Muscle of arm (tissue), 14 donors: ENCODE results near the gene FUT2. TPM values are rescaled to one million over a fixed set of nuclear protein-coding genes. Genes with fewer than 3 reads are reported as not detected.
"Not testable (repeated sequence)": the region's sequence is repeated elsewhere in the genome, so short reads cannot be mapped to it uniquely, and the experiment has no call there.

ENCODE experiments used
- DNase-seq: peaks from one replicate; pipeline ENCODE4 v3.0.0-alpha.2; 2013
- long read RNA-seq, 11 donors: transcript quantifications; one replicate each; lab custom pipeline, GENCODE V29; 2026
- polyA plus RNA-seq, 12 donors: library from polyadenylated mRNA; unstranded; fragments of 120-200 nt; gene quantifications; one replicate each; pipeline ENCODE4 v1.2.1, GENCODE V29; 2013; ENCODE audit not compliant: insufficient read length in 12 of 12

Gene FUT2
- polyA plus RNA-seq: 1 to 10 TPM in 1 of 12 donors, under 1 TPM in 9, not detected in 2; 0.34 to 1.2 (median 0.73) TPM
- long read RNA-seq, donor 1, transcript FUT2-203 (2 exons, 312 nt): major isoform, 5 of 10 reads
- long read RNA-seq, donor 1, partial matches to known transcripts: 0 of 10 reads
- long read RNA-seq, donor 1, other reads (novel, unspliced or antisense): 0 of 10 reads
- long read RNA-seq, donor 2, partial matches to known transcripts: 44 of 53 reads
- long read RNA-seq, donor 2, other reads (novel, unspliced or antisense): 9 of 53 reads
- long read RNA-seq, donor 3, partial matches to known transcripts: 16 of 16 reads
- long read RNA-seq, donor 3, other reads (novel, unspliced or antisense): 0 of 16 reads
- long read RNA-seq, donor 4: 0 reads
- long read RNA-seq, donor 5: 0 reads
- long read RNA-seq, donor 6, partial matches to known transcripts: 0 of 5 reads
- long read RNA-seq, donor 6, other reads (novel, unspliced or antisense): 5 of 5 reads
- long read RNA-seq, donor 7: 0 reads
- long read RNA-seq, donor 8, partial matches to known transcripts: 103 of 129 reads
- long read RNA-seq, donor 8, other reads (novel, unspliced or antisense): 26 of 129 reads
- long read RNA-seq, donor 9: 0 reads
- long read RNA-seq, donor 10: 0 reads
- long read RNA-seq, donor 11, partial matches to known transcripts: 18 of 29 reads
- long read RNA-seq, donor 11, other reads (novel, unspliced or antisense): 11 of 29 reads

DNA sequence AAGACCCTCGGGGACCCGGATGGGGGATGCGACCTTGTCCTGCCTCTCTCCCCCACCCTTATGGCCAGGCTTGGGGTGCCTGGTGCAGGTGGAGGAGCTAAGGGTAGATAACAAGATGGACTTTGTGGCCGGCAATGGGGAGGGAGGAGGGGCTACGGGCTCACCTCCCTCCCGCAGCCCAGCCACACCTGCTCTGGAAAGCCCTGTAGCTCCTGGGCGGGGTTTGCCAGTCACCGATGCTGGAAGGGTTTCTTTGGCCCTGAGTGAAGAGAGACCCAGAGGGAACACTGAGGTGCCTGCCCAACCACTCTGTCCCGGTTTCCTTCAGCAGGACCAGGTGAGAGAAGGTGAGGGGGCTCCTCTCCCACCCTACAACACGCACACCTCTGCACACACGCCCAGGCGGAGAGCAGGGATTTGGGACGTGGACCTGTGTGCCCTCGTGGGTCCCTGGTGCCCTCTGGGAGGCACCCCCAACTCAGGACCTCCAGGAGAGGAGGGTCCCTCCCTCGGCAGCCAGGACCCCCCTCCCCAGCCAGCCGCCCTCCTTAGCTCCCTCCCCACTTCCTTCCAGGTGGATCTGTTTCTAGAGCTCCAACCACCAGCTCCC, at the start of gene FUT2:
TSS of gene FUT2 (plus strand) at position 229 of the 610 bp plus-strand sequence. CDS start 6,986 bp downstream, outside the sequence.
- no peak for DNase-seq

DNA sequence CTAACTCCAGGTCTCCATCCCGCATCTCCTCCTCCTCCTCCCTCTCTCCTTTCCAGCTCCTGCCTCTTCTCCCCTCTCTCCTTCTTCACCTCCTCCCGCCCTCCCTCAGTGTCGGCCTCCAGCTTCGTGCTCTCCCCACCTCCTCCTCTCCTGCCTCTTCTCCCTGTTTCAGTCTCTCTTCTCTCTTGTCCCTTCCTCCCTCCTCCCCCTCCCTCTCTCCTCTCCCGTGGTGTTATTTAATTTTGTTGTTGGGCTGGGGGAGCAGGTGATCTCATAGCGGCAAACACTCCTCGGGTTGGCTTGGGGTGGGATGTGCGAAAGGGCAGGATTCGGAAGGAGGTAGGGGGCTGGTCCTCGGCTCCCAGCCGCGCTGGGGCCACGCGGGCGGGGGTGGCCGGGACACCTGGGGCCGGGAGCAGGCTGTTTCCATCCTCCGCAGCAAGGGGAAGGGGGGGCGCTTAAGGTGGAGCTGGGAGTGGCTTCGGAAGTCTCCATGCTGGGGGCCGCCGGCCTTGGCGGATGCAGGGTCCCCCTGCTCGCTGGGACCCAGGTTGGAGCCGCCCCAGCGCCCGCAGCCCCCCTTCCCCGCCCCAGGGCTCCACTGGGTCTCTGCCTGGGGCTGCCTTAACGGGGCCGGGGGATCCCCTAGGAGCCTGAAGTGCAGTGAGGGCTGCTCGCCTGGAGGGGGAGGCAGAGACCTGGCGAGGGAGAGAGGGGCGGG, 49.6 kb upstream of the FUT2 start, which contains the start of gene CA11:
TSS of gene CA11 (minus strand) at position 187 of the 721 bp plus-strand sequence. CDS start 555 bp downstream, outside the sequence.
- DNase-seq: peak; percentile 92

DNA sequence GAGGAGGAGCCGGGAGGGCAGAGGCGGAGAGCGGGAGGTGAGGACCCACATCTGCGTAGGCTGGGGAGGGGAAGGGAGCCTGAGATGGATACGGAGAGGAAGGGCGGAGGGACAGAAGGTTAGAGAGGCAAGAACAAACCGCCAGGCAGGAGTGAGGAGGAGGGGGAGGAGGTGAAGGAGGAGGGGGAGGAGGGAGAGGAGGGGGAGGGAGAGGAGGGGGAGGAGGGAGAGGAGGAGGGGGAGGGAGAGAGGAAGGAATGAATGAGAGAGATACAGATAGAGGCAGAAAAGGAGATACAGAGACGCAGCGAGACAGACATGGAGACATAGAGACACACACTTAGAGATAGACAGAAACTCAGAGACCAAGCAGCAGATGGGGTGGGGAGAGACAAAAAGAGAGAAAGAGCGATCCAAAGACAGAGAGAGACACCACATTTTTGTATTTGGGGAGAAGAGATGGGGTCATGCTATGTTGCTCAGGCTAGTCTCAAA, 49.0 kb upstream of the FUT2 start:
- DNase-seq: no peak

DNA sequence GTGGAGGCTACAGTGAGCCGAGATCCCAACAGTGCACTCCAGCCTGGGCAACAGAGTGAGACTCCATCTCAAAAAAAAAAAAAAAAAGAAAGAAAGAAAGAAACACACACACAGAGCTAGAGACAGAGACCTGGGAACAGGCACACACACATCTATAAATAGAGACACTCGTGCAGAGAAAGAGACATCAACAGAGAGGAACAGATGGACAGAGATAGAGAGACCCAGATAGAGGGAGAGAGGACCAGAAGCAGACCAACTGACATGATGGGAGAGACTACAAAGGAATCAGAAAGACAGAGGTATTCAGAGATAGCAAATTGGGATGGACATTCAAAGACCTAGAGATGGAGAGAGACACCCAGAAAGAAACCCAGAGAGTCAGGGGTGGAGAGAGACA, 47.6 kb upstream of the FUT2 start:
- no peak for DNase-seq

DNA sequence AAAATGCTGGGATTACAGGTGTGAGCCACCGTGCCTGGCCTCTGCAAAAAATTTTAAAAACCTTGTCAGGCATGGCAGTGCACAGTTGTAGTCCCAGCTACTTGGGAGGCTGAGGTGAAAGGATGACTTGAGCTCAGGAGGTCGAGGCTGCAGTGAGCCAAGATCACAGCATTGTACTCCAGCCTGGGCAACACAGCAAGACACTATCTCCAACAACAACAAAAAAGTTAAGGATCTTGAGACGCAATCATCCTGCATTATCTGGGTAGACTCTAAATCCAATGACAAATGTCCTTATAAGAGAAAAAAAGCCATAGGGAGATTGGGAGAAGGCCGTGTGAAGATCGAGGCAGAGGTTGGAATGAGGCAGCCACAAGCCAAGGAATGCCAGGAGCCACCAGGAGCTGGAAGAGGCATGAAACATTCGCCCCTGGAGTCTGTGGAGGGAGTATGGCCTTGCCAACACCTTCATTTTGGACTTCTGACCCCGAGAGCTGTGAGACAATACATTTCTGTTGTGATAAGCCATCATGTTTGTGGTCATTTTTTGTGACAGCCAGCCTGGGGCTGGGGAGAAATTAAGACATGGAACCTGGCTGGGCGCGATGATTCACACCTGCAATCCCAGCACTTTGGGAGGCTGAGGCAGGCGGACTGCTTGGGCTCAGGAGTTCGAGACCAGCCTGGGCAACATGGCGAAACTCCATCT, 44.6 kb upstream of the FUT2 start:
- DNase-seq: no peak

DNA sequence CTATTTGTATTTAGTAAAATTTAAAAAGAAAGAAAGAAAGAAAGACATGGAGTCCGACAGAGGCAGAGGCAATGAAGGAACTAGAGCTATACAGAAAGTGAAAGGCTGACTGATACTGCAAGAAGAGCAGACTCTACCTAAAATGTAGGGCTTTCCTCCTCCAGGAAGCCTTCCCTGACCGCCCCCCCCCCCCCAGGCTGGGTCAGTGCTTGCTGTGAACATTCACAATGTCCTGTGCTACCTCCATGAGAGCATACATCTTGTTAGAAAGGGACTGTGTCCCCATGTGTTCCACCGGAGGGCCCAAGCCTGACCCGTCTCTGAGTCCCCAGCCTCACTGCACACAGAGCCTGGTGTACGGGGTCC, 44.1 kb upstream of the FUT2 start:
- DNase-seq: no peak

DNA sequence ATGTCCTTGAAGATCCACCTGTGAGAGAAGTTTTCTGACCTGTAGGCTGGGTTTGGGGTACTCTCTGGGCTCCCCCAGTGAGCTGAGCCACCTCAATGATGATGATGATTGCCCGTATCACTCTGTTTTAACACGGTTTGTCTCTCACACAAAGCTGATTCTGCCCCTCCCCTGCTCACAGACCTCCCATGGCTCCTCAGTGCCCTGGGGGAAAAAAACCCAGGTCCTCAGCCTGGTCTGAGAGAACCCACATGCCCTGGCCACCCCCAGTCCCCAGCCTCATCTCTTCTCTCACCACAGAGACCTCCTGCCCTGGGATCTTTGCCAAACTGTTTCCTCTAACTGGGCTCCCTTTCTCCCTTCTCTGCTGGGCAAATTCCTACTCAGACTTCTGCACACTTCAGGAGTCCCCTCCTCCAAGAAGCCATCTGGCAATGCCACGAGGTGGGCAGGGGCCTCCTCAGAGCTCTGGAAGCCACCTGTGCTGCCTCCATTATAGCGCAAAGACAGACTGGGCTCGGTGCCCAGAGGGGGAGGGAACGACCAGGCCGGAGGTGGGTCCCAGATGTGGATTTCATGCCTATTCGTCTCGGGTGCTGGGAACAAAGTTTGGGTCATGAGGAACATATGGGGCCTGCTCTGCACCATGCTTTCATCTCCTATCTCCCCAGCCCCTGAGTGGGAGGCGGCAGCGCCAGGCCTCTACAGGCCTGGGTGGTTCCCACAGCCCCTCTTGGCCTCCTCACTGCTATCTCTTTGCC, 41.3 kb upstream of the FUT2 start:
- no peak for DNase-seq

DNA sequence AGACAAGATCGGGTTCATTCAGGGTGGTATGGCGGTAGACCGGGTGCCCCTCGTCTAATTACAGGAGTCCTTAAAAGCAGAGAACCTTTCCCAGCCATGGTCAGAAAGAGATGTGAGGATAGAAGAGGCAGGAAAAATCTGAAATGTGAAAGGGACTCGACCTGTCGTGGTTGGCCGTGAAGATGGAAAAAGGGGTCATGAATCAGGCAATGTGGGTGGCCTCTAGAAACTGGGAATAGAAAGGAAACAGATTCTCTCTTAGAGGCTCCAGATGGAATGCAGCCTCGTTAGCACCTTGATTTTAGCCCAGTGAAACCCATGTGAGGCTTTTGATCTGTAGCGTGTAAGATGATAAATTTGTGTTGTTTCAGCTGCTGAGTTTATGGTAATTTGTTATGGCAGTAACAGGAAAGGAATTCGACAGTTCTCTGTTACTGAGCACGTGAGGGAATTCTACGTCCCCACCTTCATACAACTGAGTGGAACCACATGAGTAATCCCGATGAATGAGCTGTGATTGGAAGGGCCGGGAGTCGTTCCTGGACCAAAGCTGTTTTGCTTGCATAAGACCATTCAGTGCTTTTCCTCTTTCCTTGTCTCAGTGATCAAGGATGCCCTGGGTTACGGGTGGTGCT, 38.8 kb upstream of the FUT2 start:
- DNase-seq: no peak

DNA sequence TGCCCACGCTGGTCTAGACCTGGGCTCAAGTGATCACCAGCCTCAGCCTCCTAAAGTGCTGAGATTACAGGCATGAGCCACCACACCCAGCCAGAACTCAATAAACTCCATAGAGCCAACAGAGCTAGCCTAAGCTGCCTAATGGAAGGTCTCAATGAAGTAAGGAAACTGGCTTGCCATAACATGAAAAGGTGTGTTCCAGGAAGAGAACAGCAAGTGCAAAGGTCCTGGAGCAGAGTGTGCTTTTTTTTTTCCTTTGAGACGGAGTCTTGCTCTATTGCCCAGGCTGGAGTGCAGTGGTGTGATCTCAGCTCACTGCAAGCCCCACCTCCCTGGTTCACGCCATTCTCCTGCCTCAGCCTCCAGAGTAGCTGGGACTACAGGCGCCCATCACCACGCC, 37.9 kb upstream of the FUT2 start:
- DNase-seq: not testable (repeated sequence)

DNA sequence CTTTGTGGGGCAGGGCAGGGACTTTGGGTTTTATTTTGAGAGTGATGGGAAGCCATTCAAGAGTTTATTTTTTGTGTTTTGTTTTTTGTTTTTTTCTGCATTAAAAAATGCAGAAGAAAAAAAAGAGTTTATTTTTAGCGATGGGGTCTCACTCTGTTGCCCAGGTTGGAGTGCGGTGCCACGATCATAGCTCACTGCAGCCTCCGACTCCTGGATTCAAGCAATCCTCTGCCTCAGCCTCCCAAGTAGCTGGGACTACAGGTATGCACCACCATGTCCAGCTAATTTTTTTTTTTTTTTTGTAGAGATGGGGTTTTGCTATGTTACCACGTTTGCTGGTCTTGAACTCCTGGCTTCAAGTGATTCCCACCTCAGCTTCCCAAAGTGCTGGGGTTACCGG, 37.3 kb upstream of the FUT2 start:
- no peak for DNase-seq

DNA sequence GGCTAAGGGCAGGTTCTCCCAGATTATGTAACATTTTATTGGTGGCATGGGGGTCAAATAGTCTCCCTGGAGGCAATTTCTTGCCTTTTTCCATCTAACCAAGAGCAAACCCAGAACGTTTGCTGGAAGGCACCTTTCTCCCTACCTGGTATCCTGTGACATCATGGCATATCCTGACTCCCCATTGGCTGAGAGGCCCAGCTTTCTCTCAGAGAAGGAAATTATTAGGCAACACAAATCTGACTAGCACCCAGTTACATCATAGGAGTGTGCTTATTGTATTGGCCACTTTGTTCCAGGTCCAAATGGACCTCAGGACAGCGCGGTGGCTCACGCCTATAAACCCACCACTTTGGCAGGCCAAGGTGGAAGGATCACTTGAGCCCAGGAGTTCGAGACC, 36.0 kb upstream of the FUT2 start:
- DNase-seq: no peak

DNA sequence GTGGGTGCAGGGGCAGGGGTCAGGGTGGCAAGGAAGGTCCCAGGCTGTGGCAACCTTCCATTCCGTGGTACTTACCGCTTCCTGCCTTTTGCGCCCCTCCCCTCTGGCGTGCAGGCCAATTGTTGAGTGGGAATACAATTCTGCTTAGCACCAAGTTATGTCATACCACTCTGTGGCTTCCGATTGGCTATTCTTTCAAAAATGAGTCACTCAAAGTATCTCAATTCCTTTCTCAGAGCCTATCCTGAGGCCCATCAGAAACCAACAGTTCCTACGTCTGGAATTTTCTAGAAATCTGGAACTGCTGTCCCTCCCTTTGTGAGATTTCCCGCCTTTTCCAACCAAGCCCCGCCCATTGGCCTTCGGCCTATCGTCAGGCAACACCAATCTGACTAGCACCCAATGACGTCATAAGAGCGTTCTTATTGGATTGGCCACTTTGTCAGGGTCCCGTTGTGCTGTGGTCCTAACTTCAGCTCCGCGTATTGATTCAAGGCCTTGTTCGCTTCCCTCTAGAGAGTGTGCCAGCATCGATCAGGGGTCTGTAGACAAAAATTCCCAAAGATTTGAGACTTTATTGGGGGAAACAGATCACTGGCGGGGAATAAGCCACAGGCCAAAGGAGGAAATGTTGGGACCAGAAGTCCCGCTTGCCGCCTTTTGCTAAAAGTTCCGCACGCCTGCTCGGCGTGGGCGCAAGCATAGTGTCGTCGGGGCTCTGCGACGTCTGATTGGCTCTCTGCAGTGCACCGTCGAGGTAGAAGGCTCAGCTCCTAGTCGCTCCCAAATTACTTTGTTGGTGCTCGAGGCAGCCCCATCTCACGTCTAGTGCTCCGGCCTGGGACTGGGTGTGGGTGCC, 34.7 kb upstream of the FUT2 start:
- DNase-seq: peak; percentile 86

DNA sequence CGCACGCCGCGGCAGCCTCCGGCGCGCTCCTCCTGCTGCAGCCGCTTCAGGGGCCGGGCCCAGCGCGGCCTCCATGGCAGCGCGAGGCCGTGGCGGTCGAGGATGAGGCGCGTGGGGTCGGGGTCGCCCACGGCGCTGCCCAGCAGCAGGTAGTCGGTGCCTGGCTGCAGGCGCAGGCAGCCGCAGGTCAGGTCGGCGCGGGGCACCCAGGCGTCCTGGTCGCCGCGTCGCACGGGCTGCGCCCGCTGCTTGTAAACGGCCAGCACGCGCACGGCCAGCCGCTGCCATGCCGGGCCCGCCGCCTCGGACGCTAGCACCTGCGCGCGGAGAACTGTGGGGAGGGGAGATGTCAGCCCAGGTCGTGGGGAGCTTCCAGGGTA, 34.1 kb upstream of the FUT2 start:
- DNase-seq: no peak

DNA sequence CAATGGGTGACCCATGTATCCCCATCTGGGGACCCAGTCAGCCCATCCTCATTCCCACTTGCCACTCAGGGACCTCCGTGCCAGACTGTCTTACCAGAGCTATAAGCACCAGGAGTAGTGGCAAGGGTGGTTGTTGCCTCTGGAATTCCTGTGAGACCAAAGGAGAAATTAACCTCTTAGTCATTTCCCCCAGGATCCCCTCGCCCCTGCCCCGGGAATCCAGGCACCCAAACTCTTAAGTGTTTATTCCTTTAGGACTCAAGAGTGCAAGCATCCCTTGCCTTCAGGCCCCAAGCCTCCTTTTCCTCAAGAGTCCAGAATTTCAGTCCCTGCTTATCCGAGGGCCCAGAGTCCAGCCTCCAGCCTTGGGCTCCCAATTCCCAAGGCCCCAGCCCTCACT, 32.1 kb upstream of the FUT2 start:
- no peak for DNase-seq

DNA sequence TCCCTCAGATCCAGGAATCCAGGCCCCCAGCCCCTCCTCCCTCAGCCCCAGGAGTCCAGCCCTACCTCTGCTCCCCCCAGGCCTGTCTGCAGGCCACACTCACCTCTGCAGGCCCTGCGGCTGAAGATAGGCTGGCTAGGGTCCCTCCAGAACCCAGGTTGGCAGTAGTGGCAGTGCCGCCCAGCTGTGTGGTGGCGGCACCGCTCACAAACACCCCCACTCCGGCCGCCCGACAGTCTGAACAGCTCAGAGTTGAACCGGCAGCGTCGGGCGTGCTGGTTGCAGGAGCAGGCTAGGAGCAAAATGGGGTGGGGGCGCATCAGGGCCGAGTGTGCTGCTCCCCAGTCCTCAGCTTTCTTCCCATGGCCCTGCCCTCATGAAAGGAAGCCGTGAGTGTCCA, 31.3 kb upstream of the FUT2 start:
- no peak for DNase-seq

DNA sequence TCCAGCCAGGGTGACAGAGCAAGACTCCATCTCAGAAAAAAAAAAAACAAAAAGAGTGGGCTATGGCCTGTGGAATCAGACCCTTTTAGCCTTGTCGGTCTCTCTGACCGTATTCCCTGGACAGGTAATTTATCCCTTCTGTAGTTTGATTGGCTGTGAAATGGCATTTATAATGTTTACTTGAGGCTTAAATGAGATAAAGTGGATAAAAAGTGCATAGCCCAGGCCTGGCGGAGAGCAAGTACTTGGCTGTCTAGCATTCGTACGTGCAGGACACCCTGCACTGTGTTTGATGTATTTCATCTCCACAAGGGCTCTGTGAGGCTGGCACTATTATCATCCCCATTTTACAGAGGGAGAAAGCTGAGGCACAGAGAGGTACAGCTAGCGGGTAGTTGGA, 30.0 kb upstream of the FUT2 start:
- no peak for DNase-seq

DNA sequence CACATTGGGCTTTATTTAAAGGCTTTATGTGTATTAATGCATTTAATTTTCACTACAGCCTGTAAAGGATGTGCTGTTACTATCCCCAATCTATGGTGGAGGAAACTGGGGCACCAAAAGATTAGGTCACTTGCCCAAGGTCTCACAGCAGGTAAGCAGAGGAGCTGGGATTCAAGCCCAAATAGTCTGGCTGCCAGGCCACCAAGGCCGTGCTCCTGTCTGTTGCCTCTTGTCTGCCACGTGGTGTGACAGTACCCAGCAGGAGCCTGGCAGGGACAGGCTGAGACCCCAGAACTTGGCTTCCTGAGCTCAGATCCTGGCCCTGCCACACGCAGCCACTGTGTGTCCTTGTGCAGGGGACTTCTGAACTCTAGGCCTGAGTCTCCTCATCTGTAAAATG, 27.4 kb upstream of the FUT2 start:
- DNase-seq: no peak

DNA sequence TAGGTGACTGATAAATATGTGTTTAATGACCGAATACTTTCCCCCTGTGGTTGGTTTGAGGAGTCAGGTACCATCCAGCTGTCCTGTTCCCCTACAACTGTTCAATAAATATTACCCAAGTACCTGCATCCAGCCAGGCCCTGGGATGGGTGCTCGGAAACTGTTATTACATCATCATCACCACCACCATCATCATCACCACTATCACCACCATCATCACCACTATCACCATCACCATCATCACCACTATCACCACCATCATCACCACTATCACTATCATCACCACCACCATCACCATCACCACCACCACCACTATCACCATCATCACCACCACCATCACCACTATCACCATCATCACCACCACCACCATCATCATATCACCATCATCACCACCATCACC, 27.0 kb upstream of the FUT2 start:
- no peak for DNase-seq
